GM19438 (cell line): Measurements from ENCODE around the gene TMCC1.
"Not testable (repeated sequence)": the region's sequence is repeated elsewhere in the genome, so short reads cannot be mapped to it uniquely, and the experiment has no call there.

ENCODE experiments used
- ATAC-seq: cut with Tn5 transposase; IDR thresholded peaks from one replicate; pipeline ENCODE4 v1.9.1; 2021; ENCODE audit warnings: low read depth; ENCODE audit not compliant: unreplicated experiment

The TMCC1 gene

GRCh38 chr3:129657261-129658046 lies 236.1 kb downstream of the TMCC1 start:
- no peak for ATAC-seq

GRCh38 chr3:129656659-129657247 lies 236.8 kb downstream of the TMCC1 start:
- ATAC-seq = no peak

- no peak for ATAC-seq
These were observed 238.2 kb downstream of the TMCC1 start for GRCh38 chr3:129655291-129655700.

- ATAC-seq = no peak
These were observed 239.4 kb downstream of the TMCC1 start for GRCh38 chr3:129654131-129654530.

- no peak for ATAC-seq
These were observed 240.5 kb downstream of the TMCC1 start for GRCh38 chr3:129653019-129653418.

- no peak for ATAC-seq
These were observed 241.9 kb downstream of the TMCC1 start for GRCh38 chr3:129651435-129652202.

- no peak for ATAC-seq
These were observed 243.1 kb downstream of the TMCC1 start for GRCh38 chr3:129650256-129650872.

- ATAC-seq = no peak
These were observed 245.1 kb downstream of the TMCC1 start for GRCh38 chr3:129648391-129648790.

- ATAC-seq = no peak
These were observed 248.2 kb downstream of the TMCC1 start for GRCh38 chr3:129645286-129645685.

GRCh38 chr3:129644836-129645235 lies 248.7 kb downstream of the TMCC1 start:
- no peak for ATAC-seq

- ATAC-seq = not testable (repeated sequence)
These were observed 251.8 kb downstream of the TMCC1 start for GRCh38 chr3:129641567-129642260.

GRCh38 chr3:129640985-129641384 lies 252.5 kb downstream of the TMCC1 start:
- ATAC-seq = not testable (repeated sequence)

GRCh38 chr3:129638481-129638880 lies 255.0 kb downstream of the TMCC1 start:
- no peak for ATAC-seq

- no peak for ATAC-seq
These were observed 257.4 kb downstream of the TMCC1 start for GRCh38 chr3:129636082-129636481.

- ATAC-seq = no peak
These were observed 257.9 kb downstream of the TMCC1 start for GRCh38 chr3:129635656-129636055.

GRCh38 chr3:129633751-129634481 lies 259.6 kb downstream of the TMCC1 start:
- ATAC-seq = no peak

- no peak for ATAC-seq
These were observed 260.5 kb downstream of the TMCC1 start for GRCh38 chr3:129632977-129633376.

- ATAC-seq = no peak
These were observed 261.0 kb downstream of the TMCC1 start for GRCh38 chr3:129632556-129632955.

GRCh38 chr3:129632056-129632455 lies 261.5 kb downstream of the TMCC1 start:
- no peak for ATAC-seq

- no peak for ATAC-seq
These were observed 264.5 kb downstream of the TMCC1 start for GRCh38 chr3:129629011-129629410.
